Liver (tissue), 3 donors: ENCODE data around the gene CFAP97D2.

ENCODE experiments used
- ATF3 ChIP-seq: IDR thresholded peaks from 2 replicates; pipeline ENCODE4 v1.6.1; 2016; ENCODE audit warnings: antibody characterized with exemption
- CTCF ChIP-seq: fragments of 150-350 bp; IDR thresholded peaks from 2 replicates; pipeline ENCODE4 v1.5.1; 2017; ENCODE audit warnings: improper control_type of control experiment, low read depth, low read length; ENCODE audit not compliant: missing input control
- EGR1 ChIP-seq, 2 donors: IDR thresholded peaks; 2 replicates each; pipeline ENCODE4 v1.6.1; 2016 to 2018; ENCODE audit warnings: antibody characterized with exemption in 2 of 2, low read depth in 2 of 2
- FOXA1 ChIP-seq: IDR thresholded peaks from 2 replicates; pipeline ENCODE4 v1.6.1; 2016; ENCODE audit warnings: antibody characterized with exemption
- GABPA ChIP-seq, 2 donors: IDR thresholded peaks in 1 of 2; conservative IDR thresholded peaks in 1 of 2; 2 replicates each; pipeline ENCODE4 v1.6.1; 2016; ENCODE audit warnings: antibody characterized with exemption in 2 of 2, mild to moderate bottlenecking in 1 of 2, moderate library complexity in 1 of 2
- MAX ChIP-seq: IDR thresholded peaks from 2 replicates; pipeline ENCODE4 v1.6.1; 2016; ENCODE audit warnings: antibody characterized with exemption
- RAD21 ChIP-seq, 2 donors: IDR thresholded peaks; 2 replicates each; pipeline ENCODE4 v1.6.1; 2016; ENCODE audit warnings: antibody characterized with exemption in 2 of 2, mild to moderate bottlenecking in 2 of 2
- REST ChIP-seq: IDR thresholded peaks from 2 replicates; pipeline ENCODE4 v1.6.1; 2016; ENCODE audit warnings: antibody characterized with exemption, mild to moderate bottlenecking
- RXRA ChIP-seq, 2 donors: IDR thresholded peaks; 2 replicates each; pipeline ENCODE4 v1.6.1; 2017 to 2018; ENCODE audit warnings: antibody characterized with exemption in 2 of 2, mild to moderate bottlenecking in 1 of 2
- TAF1 ChIP-seq: conservative IDR thresholded peaks from 2 replicates; pipeline ENCODE4 v1.6.1; 2016; ENCODE audit warnings: antibody characterized with exemption, mild to moderate bottlenecking
- YY1 ChIP-seq: IDR thresholded peaks from 2 replicates; pipeline ENCODE4 v1.6.1; 2016; ENCODE audit warnings: antibody characterized with exemption, mild to moderate bottlenecking
- ZBTB33 ChIP-seq: IDR thresholded peaks from 2 replicates; pipeline ENCODE4 v1.6.1; 2016; ENCODE audit warnings: antibody characterized with exemption
- donor health status: healthy.
- donor health status: healthy.

GRCh38 chr13:114204894-114205293 lies 25.8 kb downstream of the CFAP97D2 start:
- no peak for TF ChIP-seq TAF1
- TF ChIP-seq CTCF, result no peak
- TF ChIP-seq RAD21 (IDR thresholded peaks at IDR 0.05), result no peak
- no peak for TF ChIP-seq MAX
- no peak for TF ChIP-seq EGR1 (IDR thresholded peaks at IDR 0.05; ENCODE audit: low read depth in 2 of 2)
- TF ChIP-seq ZBTB33, result no peak
- TF ChIP-seq REST, result no peak
- no peak for TF ChIP-seq GABPA (IDR thresholded peaks at IDR 0.05 in 1 of 2, conservative IDR thresholded peaks at IDR 0.05 in 1 of 2)
- TF ChIP-seq RXRA (IDR thresholded peaks at IDR 0.05), result no peak
- no peak for TF ChIP-seq YY1
- TF ChIP-seq FOXA1, result no peak
- TF ChIP-seq ATF3, result no peak
